IPS DF 6.9 (cell line): ENCODE data around the gene SAMSN1.

Experiments used
- DNase-seq: peaks from one replicate; pipeline ENCODE4 v3.0.0-alpha.2; 2013; ENCODE audit warnings: low read depth, low spot score
- H3K27ac ChIP-seq: one replicate; pipeline ENCODE4 v1.5.1; 2013; ENCODE audit warnings: low read length, control low read depth
- H3K27me3 ChIP-seq: 2 replicates; pipeline ENCODE4 v1.6.1; 2013; ENCODE audit warnings: mild to moderate bottlenecking, low read length; ENCODE audit not compliant: control insufficient read depth, insufficient read depth
- H3K36me3 ChIP-seq: 2 replicates; pipeline ENCODE4 v1.6.1; 2013; ENCODE audit warnings: low read length; ENCODE audit not compliant: control insufficient read depth, insufficient read depth
- H3K4me1 ChIP-seq: 2 replicates; pipeline ENCODE4 v1.6.1; 2013; ENCODE audit warnings: low read length; ENCODE audit not compliant: control insufficient read depth, insufficient read depth
- H3K4me3 ChIP-seq: 2 replicates; pipeline ENCODE4 v1.5.1; 2013; ENCODE audit warnings: mild to moderate bottlenecking, low read length
- H3K9me3 ChIP-seq: 2 replicates; pipeline ENCODE4 v1.6.1; 2013; ENCODE audit warnings: low read length, inconsistent platforms; ENCODE audit not compliant: control insufficient read depth, insufficient read depth
- WGBS: extraction: QIAGEN DNeasy Blood & Tissue Kit; methylation state at CpG from one replicate; pipeline ENCODE4 v1.1.7; 2013; ENCODE audit warnings: mixed read lengths, missing lambda C conversion rate; ENCODE audit not compliant: insufficient read length, insufficient coverage; 5-methylcytosine and 5-hydroxymethylcytosine counted together

Gene SAMSN1

GRCh38 chr21:14545906-14546480 lies at the start of gene SAMSN1:
SAMSN1 (minus strand) TSS chr21:14546315; CDS start chr21:14546261, 54 bp downstream.
- no peak within 1 kb of the TSS for H3K4me3 ChIP-seq
- no peak for DNase-seq
- H3K27me3 ChIP-seq = no peaks in the 10 kb centered on the region
- no peaks in the 10 kb centered on the region for H3K36me3 ChIP-seq
- no peaks in the 10 kb centered on the region for H3K9me3 ChIP-seq
- WGBS = no CpG with 5 or more reads among the region's 1 CpG
- H3K4me1 ChIP-seq = no peaks in the 10 kb centered on the region
- no peak within 1 kb of the TSS for H3K27ac ChIP-seq

GRCh38 chr21:14595449-14595848 lies 49.3 kb upstream of the SAMSN1 start:
- DNase-seq = no peak
- H3K27me3 ChIP-seq = no peaks in the 10 kb centered on the region
- H3K4me1 ChIP-seq = no peaks in the 10 kb centered on the region
- H3K9me3 ChIP-seq = no peaks in the 10 kb centered on the region
- H3K4me3 ChIP-seq = no peak overlapping the region
- H3K36me3 ChIP-seq = no peaks in the 10 kb centered on the region
- no peak overlapping the region for H3K27ac ChIP-seq
- WGBS = no CpG with 5 or more reads among the region's 1 CpG

- no CpG with 5 or more reads among the region's 2 CpGs for WGBS
- Histone ChIP-seq H3K9me3 (no peaks in the 10 kb centered on the region), H3K4me3 (no peak overlapping the region)
These were observed 48.9 kb upstream of the SAMSN1 start for GRCh38 chr21:14594967-14595366.

GRCh38 chr21:14593230-14593629 lies 47.1 kb upstream of the SAMSN1 start:
- no peaks in the 10 kb centered on the region for H3K9me3 ChIP-seq
- no peaks in the 10 kb centered on the region for H3K36me3 ChIP-seq
- no peak overlapping the region for H3K4me3 ChIP-seq
- H3K4me1 ChIP-seq = no peaks in the 10 kb centered on the region
- H3K27ac ChIP-seq = no peak overlapping the region
- DNase-seq = no peak
- H3K27me3 ChIP-seq = no peaks in the 10 kb centered on the region

More at GRCh38 chr21:14594967-14595366, 48.9 kb upstream of the SAMSN1 start:
- no peaks in the 10 kb centered on the region for H3K4me1 ChIP-seq
- no peaks in the 10 kb centered on the region for H3K27me3 ChIP-seq
- H3K36me3 ChIP-seq = no peaks in the 10 kb centered on the region
- no peak for DNase-seq
- H3K27ac ChIP-seq = no peak overlapping the region

DNA sequence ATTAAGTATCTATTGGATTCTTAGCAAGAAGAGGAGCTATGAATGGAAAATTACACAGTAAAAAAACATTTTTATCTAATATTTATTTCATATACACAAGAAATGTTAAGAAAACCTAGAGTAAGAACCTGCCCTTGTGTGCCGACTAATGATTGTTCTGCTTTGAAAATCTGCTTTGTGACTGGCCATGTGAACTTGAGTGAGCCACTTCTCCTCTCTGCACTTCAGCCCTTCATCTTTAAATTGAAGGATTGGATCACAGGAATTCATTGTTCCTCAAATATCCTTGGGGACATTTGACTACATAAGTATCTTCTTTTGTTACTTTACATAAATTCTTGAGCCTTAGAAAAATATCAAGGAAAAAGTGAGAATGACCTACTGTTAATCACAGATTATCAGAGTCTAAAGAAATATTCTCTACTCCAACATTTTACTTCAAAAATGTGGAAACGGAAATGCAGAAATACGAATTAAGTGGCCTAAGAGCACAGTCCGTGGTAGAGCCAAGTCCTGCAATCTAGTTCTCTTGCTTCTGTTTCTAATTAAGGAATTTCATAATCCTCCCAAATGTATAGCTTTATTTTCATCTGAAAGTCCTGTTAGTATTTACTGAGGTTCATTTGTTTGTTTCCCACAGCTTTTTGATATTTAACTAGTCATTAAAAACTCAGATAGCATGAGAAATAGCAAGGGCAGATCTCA lies 46.3 kb upstream of the SAMSN1 start:
- Histone ChIP-seq H3K9me3 (no peaks in the 10 kb centered on the region), H3K4me1 (no peaks in the 10 kb centered on the region), H3K36me3 (no peaks in the 10 kb centered on the region), H3K27me3 (no peaks in the 10 kb centered on the region), H3K27ac (no peak overlapping the region), H3K4me3 (no peak overlapping the region)
- DNase-seq = no peak
- no CpG with 5 or more reads among the region's 4 CpGs for WGBS

DNA sequence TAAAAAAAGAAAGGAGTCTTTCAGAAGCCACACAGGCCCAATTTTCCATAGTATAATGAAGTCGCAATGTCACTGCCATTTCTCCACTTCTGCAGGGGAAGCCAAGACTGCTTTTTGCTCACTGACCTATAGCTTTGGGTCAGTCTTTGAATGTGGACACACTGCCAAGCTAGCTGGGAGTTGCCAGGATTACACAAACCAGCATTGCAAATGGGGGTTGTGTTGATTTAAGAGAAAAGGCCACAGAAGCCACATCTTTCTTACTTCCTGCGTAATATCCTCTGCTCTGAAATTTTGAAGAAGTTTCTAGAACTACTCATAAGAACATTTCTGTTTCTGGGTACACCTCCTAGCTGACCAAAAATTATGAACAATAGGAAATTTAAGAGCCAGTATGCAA lies 45.8 kb upstream of the SAMSN1 start:
- DNase-seq = no peak
- Histone ChIP-seq H3K9me3 (no peaks in the 10 kb centered on the region), H3K27ac (no peak overlapping the region), H3K4me1 (no peaks in the 10 kb centered on the region), H3K27me3 (no peaks in the 10 kb centered on the region), H3K36me3 (no peaks in the 10 kb centered on the region), H3K4me3 (no peak overlapping the region)
- no CpG with 5 or more reads among the region's 2 CpGs for WGBS

- no peak for DNase-seq
- Histone ChIP-seq H3K9me3 (no peaks in the 10 kb centered on the region), H3K27me3 (no peaks in the 10 kb centered on the region), H3K4me1 (no peaks in the 10 kb centered on the region), H3K36me3 (no peaks in the 10 kb centered on the region), H3K27ac (no peak overlapping the region), H3K4me3 (no peak overlapping the region)
These were observed 45.3 kb upstream of the SAMSN1 start for GRCh38 chr21:14591377-14591776.

GRCh38 chr21:14589855-14590563 lies 43.9 kb upstream of the SAMSN1 start:
- Histone ChIP-seq H3K27me3 (no peaks in the 10 kb centered on the region), H3K4me1 (no peaks in the 10 kb centered on the region), H3K27ac (no peak overlapping the region), H3K36me3 (no peaks in the 10 kb centered on the region), H3K9me3 (no peaks in the 10 kb centered on the region), H3K4me3 (no peak overlapping the region)
- DNase-seq = no peak
- WGBS = no CpG with 5 or more reads among the region's 7 CpGs

DNA sequence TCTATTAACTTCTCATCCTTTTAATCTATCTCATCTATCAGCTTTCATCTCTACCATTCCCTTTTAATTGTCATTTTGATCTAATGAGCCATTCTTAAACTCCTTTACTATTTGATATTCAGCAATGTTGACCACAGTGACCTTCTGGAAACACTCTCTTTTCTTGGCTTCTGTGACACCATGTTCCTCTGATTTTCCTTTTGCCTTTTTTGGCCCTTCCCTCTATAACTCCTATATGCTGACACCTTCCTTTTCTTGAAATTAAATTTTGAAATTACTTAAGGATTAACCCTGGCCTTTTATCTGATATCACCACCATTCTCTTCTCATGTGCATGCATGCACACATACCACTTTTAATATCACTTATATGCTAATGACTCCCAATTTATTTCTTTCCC lies 41.2 kb upstream of the SAMSN1 start:
- DNase-seq = no peak
- H3K27me3 ChIP-seq = no peaks in the 10 kb centered on the region
- no peak overlapping the region for H3K27ac ChIP-seq
- no peaks in the 10 kb centered on the region for H3K4me1 ChIP-seq
- H3K4me3 ChIP-seq = no peak overlapping the region
- H3K9me3 ChIP-seq = no peaks in the 10 kb centered on the region
- no peaks in the 10 kb centered on the region for H3K36me3 ChIP-seq

GRCh38 chr21:14585122-14585521 lies 39.0 kb upstream of the SAMSN1 start:
- no CpG with 5 or more reads among the region's 1 CpG for WGBS
- Histone ChIP-seq H3K4me1 (no peaks in the 10 kb centered on the region), H3K9me3 (no peaks in the 10 kb centered on the region), H3K4me3 (no peak overlapping the region), H3K36me3 (no peaks in the 10 kb centered on the region), H3K27ac (no peak overlapping the region), H3K27me3 (no peaks in the 10 kb centered on the region)
- DNase-seq = no peak
